LHCN-M2 (cell line): ENCODE data around the gene AUH. TPM values are rescaled to one million over a fixed set of nuclear protein-coding genes. Genes with fewer than 3 reads are reported as not detected.
"Not testable (repeated sequence)": the region's sequence is repeated elsewhere in the genome, so short reads cannot be mapped to it uniquely, and the experiment has no call there.

Experiments used
- DNase-seq: peaks from one replicate; pipeline ENCODE4 v3.0.0-alpha.2; 2012; ENCODE audit warnings: low read depth
- total RNA-seq: library from RNA; depleted of rRNA; stranded (reverse); fragments of >200 nt; gene quantifications from 2 replicates; pipeline ENCODE4 v1.2.3, GENCODE V29; 2014

Gene AUH
- total RNA-seq, 1 experiment from 2014 or later = 11.5 TPM

- no peak for DNase-seq
These were observed 151.4 kb downstream of the AUH start for GRCh38 chr9:91210318-91210717.

GRCh38 chr9:91208837-91209236 lies 152.9 kb downstream of the AUH start:
- no peak for DNase-seq

GRCh38 chr9:91208419-91208745 lies 153.3 kb downstream of the AUH start:
- no peak for DNase-seq

GRCh38 chr9:91207729-91208418 lies 153.8 kb downstream of the AUH start:
- peak; percentile 47 for DNase-seq

- no peak for DNase-seq
These were observed 154.4 kb downstream of the AUH start for GRCh38 chr9:91207397-91207728.

- no peak for DNase-seq
These were observed 154.9 kb downstream of the AUH start for GRCh38 chr9:91206806-91207205.

GRCh38 chr9:91202736-91203283 lies 158.9 kb downstream of the AUH start:
- DNase-seq = no peak

GRCh38 chr9:91200692-91201336 lies 160.9 kb downstream of the AUH start:
- no peak for DNase-seq

- DNase-seq = no peak
These were observed 161.8 kb downstream of the AUH start for GRCh38 chr9:91199739-91200497.

- DNase-seq = not testable (repeated sequence)
These were observed 162.8 kb downstream of the AUH start for GRCh38 chr9:91198881-91199280.

GRCh38 chr9:91198405-91198804 lies 163.3 kb downstream of the AUH start:
- no peak for DNase-seq

- DNase-seq = peak; percentile 95
These were observed 164.2 kb downstream of the AUH start for GRCh38 chr9:91197232-91198181.

- DNase-seq = no peak
These were observed 165.4 kb downstream of the AUH start for GRCh38 chr9:91196103-91196950.

- DNase-seq = no peak
These were observed 166.2 kb downstream of the AUH start for GRCh38 chr9:91195372-91196012.

- peak; percentile 76 for DNase-seq
These were observed 167.9 kb downstream of the AUH start for GRCh38 chr9:91193658-91194391.

- peak; percentile 98 for DNase-seq
These were observed 168.5 kb downstream of the AUH start for GRCh38 chr9:91193087-91193657.

GRCh38 chr9:91192381-91193086 lies 169.2 kb downstream of the AUH start:
- DNase-seq = peak; percentile 26
